NCI-H2227 treated with DMSO at 0.1 percent for 48 hours (cell line): ENCODE results near the gene CCDC175.

ENCODE experiments used
- DNase-seq: peaks from one replicate; lab custom pipeline; 2025; lab: John Stamatoyannopoulos, UW

CCDC175 gene

GRCh38 chr14:59576332-59577294 lies at the start of gene CCDC175:
TSS of gene CCDC175 (minus strand) at chr14:59576812. CDS start at chr14:59576775, 37 bp downstream.
- DNase-seq, result peak; percentile 83

- DNase-seq, result no peak
Measured at GRCh38 chr14:59622631-59623030, 46.0 kb upstream of the CCDC175 start.

- no peak for DNase-seq
Measured at GRCh38 chr14:59619061-59619460, 42.4 kb upstream of the CCDC175 start.

- no peak for DNase-seq
Measured at GRCh38 chr14:59601056-59601455, 24.4 kb upstream of the CCDC175 start.

GRCh38 chr14:59600211-59600945 lies 23.8 kb upstream of the CCDC175 start:
- no peak for DNase-seq

- no peak for DNase-seq
Measured at GRCh38 chr14:59595071-59595470, 18.5 kb upstream of the CCDC175 start.

- DNase-seq, result no peak
Measured at GRCh38 chr14:59591641-59592370, 15.2 kb upstream of the CCDC175 start.

- no peak for DNase-seq
Measured at GRCh38 chr14:59588101-59588500, 11.5 kb upstream of the CCDC175 start.

- no peak for DNase-seq
Measured at GRCh38 chr14:59585891-59586554, 9.4 kb upstream of the CCDC175 start.

- no peak for DNase-seq
Measured at GRCh38 chr14:59583755-59584154, 7.1 kb upstream of the CCDC175 start.

- no peak for DNase-seq
Measured at GRCh38 chr14:59582845-59583509, 6.4 kb upstream of the CCDC175 start.

GRCh38 chr14:59582161-59582560 lies 5.5 kb upstream of the CCDC175 start:
- DNase-seq, result no peak

GRCh38 chr14:59580911-59581310 lies 4.3 kb upstream of the CCDC175 start:
- no peak for DNase-seq

GRCh38 chr14:59570122-59570521 lies 6.5 kb downstream of the CCDC175 start:
- DNase-seq, result no peak

GRCh38 chr14:59566725-59567124 lies 9.9 kb downstream of the CCDC175 start:
- no peak for DNase-seq

GRCh38 chr14:59566296-59566695 lies 10.3 kb downstream of the CCDC175 start:
- no peak for DNase-seq

- DNase-seq, result no peak
Measured at GRCh38 chr14:59565087-59565486, 11.5 kb downstream of the CCDC175 start.

- DNase-seq, result no peak
Measured at GRCh38 chr14:59564366-59564765, 12.2 kb downstream of the CCDC175 start.

- no peak for DNase-seq
Measured at GRCh38 chr14:59547310-59547709, 29.3 kb downstream of the CCDC175 start.

- no peak for DNase-seq
Measured at GRCh38 chr14:59543873-59544272, 32.7 kb downstream of the CCDC175 start.

- DNase-seq, result no peak
Measured at GRCh38 chr14:59541731-59542130, 34.9 kb downstream of the CCDC175 start.
